ENCODE data around the gene IARS2.
"Not testable (repeated sequence)": the region's sequence is repeated elsewhere in the genome, so short reads cannot be mapped to it uniquely, and the experiment has no call there.

IARS2 gene

GRCh38 chr1:220151454-220151853 lies 57.5 kb downstream of the IARS2 start:
- no peak overlapping the region for H3K9ac ChIP-seq (ENCODE audit: low read length)
- H3K36me3 ChIP-seq (ENCODE audit: control insufficient read depth, low read depth, low read length) = peaks cover 54% of the 10 kb centered on the region
- no peaks in the 10 kb centered on the region for H3K27me3 ChIP-seq (ENCODE audit: control insufficient read depth, insufficient read depth, low read length)
- no peaks in the 10 kb centered on the region for H3K9me3 ChIP-seq (ENCODE audit: control insufficient read depth, low read depth, low read length)
- H3K27ac ChIP-seq (ENCODE audit: low read length) = no peak overlapping the region
- no peaks in the 10 kb centered on the region for H3K4me1 ChIP-seq (ENCODE audit: control insufficient read depth, low read depth, low read length)
- no peak overlapping the region for H3K4me3 ChIP-seq (ENCODE audit: low read length)

GRCh38 chr1:220153147-220153546 lies 59.2 kb downstream of the IARS2 start:
- H3K4me3 ChIP-seq (ENCODE audit: low read length) = no peak overlapping the region
- H3K9ac ChIP-seq (ENCODE audit: low read length) = no peak overlapping the region
- no peaks in the 10 kb centered on the region for H3K27me3 ChIP-seq (ENCODE audit: control insufficient read depth, insufficient read depth, low read length)
- H3K9me3 ChIP-seq (ENCODE audit: control insufficient read depth, low read depth, low read length) = no peaks in the 10 kb centered on the region
- no peak overlapping the region for H3K27ac ChIP-seq (ENCODE audit: low read length)
- H3K4me1 ChIP-seq (ENCODE audit: control insufficient read depth, low read depth, low read length) = no peaks in the 10 kb centered on the region
- H3K36me3 ChIP-seq (ENCODE audit: control insufficient read depth, low read depth, low read length) = peaks cover 64% of the 10 kb centered on the region

GRCh38 chr1:220156620-220157146 lies 62.8 kb downstream of the IARS2 start:
- H3K9me3 ChIP-seq (ENCODE audit: control insufficient read depth, low read depth, low read length) = no peaks in the 10 kb centered on the region
- no peaks in the 10 kb centered on the region for H3K4me1 ChIP-seq (ENCODE audit: control insufficient read depth, low read depth, low read length)
- H3K9ac ChIP-seq (ENCODE audit: low read length) = no peak overlapping the region
- peaks cover 59% of the 10 kb centered on the region for H3K36me3 ChIP-seq (ENCODE audit: control insufficient read depth, low read depth, low read length)
- no peaks in the 10 kb centered on the region for H3K27me3 ChIP-seq (ENCODE audit: control insufficient read depth, insufficient read depth, low read length)
- no peak overlapping the region for H3K27ac ChIP-seq (ENCODE audit: low read length)
- no peak overlapping the region for H3K4me3 ChIP-seq (ENCODE audit: low read length)

GRCh38 chr1:220157738-220158137 lies 63.8 kb downstream of the IARS2 start:
- no peak overlapping the region for H3K9ac ChIP-seq (ENCODE audit: low read length)
- no peak overlapping the region for H3K27ac ChIP-seq (ENCODE audit: low read length)
- no peaks in the 10 kb centered on the region for H3K4me1 ChIP-seq (ENCODE audit: control insufficient read depth, low read depth, low read length)
- no peaks in the 10 kb centered on the region for H3K27me3 ChIP-seq (ENCODE audit: control insufficient read depth, insufficient read depth, low read length)
- H3K9me3 ChIP-seq (ENCODE audit: control insufficient read depth, low read depth, low read length) = no peaks in the 10 kb centered on the region
- peaks cover 64% of the 10 kb centered on the region for H3K36me3 ChIP-seq (ENCODE audit: control insufficient read depth, low read depth, low read length)
- no peak overlapping the region for H3K4me3 ChIP-seq (ENCODE audit: low read length)

- peaks cover 60% of the 10 kb centered on the region for H3K36me3 ChIP-seq (ENCODE audit: control insufficient read depth, low read depth, low read length)
- not testable (repeated sequence) for H3K4me3 ChIP-seq (ENCODE audit: low read length); H3K27me3 ChIP-seq (ENCODE audit: control insufficient read depth, insufficient read depth, low read length); H3K27ac ChIP-seq (ENCODE audit: low read length); H3K9ac ChIP-seq (ENCODE audit: low read length); H3K4me1 ChIP-seq (ENCODE audit: control insufficient read depth, low read depth, low read length); H3K9me3 ChIP-seq (ENCODE audit: control insufficient read depth, low read depth, low read length)
Observed at GRCh38 chr1:220158530-220158929, 64.6 kb downstream of the IARS2 start.

- no peak overlapping the region for H3K4me3 ChIP-seq (ENCODE audit: low read length)
- H3K36me3 ChIP-seq (ENCODE audit: control insufficient read depth, low read depth, low read length) = peaks cover 56% of the 10 kb centered on the region
- H3K27me3 ChIP-seq (ENCODE audit: control insufficient read depth, insufficient read depth, low read length) = no peaks in the 10 kb centered on the region
- H3K27ac ChIP-seq (ENCODE audit: low read length) = no peak overlapping the region
- H3K4me1 ChIP-seq (ENCODE audit: control insufficient read depth, low read depth, low read length) = no peaks in the 10 kb centered on the region
- H3K9ac ChIP-seq (ENCODE audit: low read length) = no peak overlapping the region
- no peaks in the 10 kb centered on the region for H3K9me3 ChIP-seq (ENCODE audit: control insufficient read depth, low read depth, low read length)
Observed at GRCh38 chr1:220159041-220159440, 65.1 kb downstream of the IARS2 start.

- no peaks in the 10 kb centered on the region for H3K27me3 ChIP-seq (ENCODE audit: control insufficient read depth, insufficient read depth, low read length)
- peaks cover 56% of the 10 kb centered on the region for H3K36me3 ChIP-seq (ENCODE audit: control insufficient read depth, low read depth, low read length)
- no peaks in the 10 kb centered on the region for H3K9me3 ChIP-seq (ENCODE audit: control insufficient read depth, low read depth, low read length)
- no peak overlapping the region for H3K4me3 ChIP-seq (ENCODE audit: low read length)
- H3K27ac ChIP-seq (ENCODE audit: low read length) = no peak overlapping the region
- H3K9ac ChIP-seq (ENCODE audit: low read length) = no peak overlapping the region
- H3K4me1 ChIP-seq (ENCODE audit: control insufficient read depth, low read depth, low read length) = no peaks in the 10 kb centered on the region
Observed at GRCh38 chr1:220160027-220160426, 66.1 kb downstream of the IARS2 start.

GRCh38 chr1:220164116-220164515 lies 70.2 kb downstream of the IARS2 start:
- H3K27me3 ChIP-seq (ENCODE audit: control insufficient read depth, insufficient read depth, low read length) = no peaks in the 10 kb centered on the region
- H3K36me3 ChIP-seq (ENCODE audit: control insufficient read depth, low read depth, low read length) = peaks cover 54% of the 10 kb centered on the region
- H3K4me3 ChIP-seq (ENCODE audit: low read length) = no peak overlapping the region
- no peaks in the 10 kb centered on the region for H3K4me1 ChIP-seq (ENCODE audit: control insufficient read depth, low read depth, low read length)
- H3K9ac ChIP-seq (ENCODE audit: low read length) = no peak overlapping the region
- H3K9me3 ChIP-seq (ENCODE audit: control insufficient read depth, low read depth, low read length) = no peaks in the 10 kb centered on the region
- H3K27ac ChIP-seq (ENCODE audit: low read length) = no peak overlapping the region

- H3K36me3 ChIP-seq (ENCODE audit: control insufficient read depth, low read depth, low read length) = peaks cover 57% of the 10 kb centered on the region
Observed at GRCh38 chr1:220164517-220164916, 70.6 kb downstream of the IARS2 start.

GRCh38 chr1:220166853-220167252 lies 72.9 kb downstream of the IARS2 start:
- Histone ChIP-seq H3K4me3 (ENCODE audit: low read length) (no peak overlapping the region), H3K27me3 (ENCODE audit: control insufficient read depth, insufficient read depth, low read length) (no peaks in the 10 kb centered on the region), H3K36me3 (ENCODE audit: control insufficient read depth, low read depth, low read length) (peaks cover 65% of the 10 kb centered on the region), H3K9me3 (ENCODE audit: control insufficient read depth, low read depth, low read length) (no peaks in the 10 kb centered on the region), H3K9ac (ENCODE audit: low read length) (no peak overlapping the region), H3K27ac (ENCODE audit: low read length) (no peak overlapping the region), H3K4me1 (ENCODE audit: control insufficient read depth, low read depth, low read length) (no peaks in the 10 kb centered on the region)

More at GRCh38 chr1:220164517-220164916, 70.6 kb downstream of the IARS2 start:
- Histone ChIP-seq H3K4me1 (ENCODE audit: control insufficient read depth, low read depth, low read length) (no peaks in the 10 kb centered on the region), H3K9ac (ENCODE audit: low read length) (no peak overlapping the region), H3K27ac (ENCODE audit: low read length) (no peak overlapping the region), H3K9me3 (ENCODE audit: control insufficient read depth, low read depth, low read length) (no peaks in the 10 kb centered on the region), H3K4me3 (ENCODE audit: low read length) (no peak overlapping the region), H3K27me3 (ENCODE audit: control insufficient read depth, insufficient read depth, low read length) (no peaks in the 10 kb centered on the region)

GRCh38 chr1:220169887-220170286 lies 76.0 kb downstream of the IARS2 start:
- not testable (repeated sequence) for H3K4me3 ChIP-seq (ENCODE audit: low read length); H3K9me3 ChIP-seq (ENCODE audit: control insufficient read depth, low read depth, low read length); H3K27me3 ChIP-seq (ENCODE audit: control insufficient read depth, insufficient read depth, low read length); H3K27ac ChIP-seq (ENCODE audit: low read length); H3K9ac ChIP-seq (ENCODE audit: low read length); H3K4me1 ChIP-seq (ENCODE audit: control insufficient read depth, low read depth, low read length)
- peaks cover 58% of the 10 kb centered on the region for H3K36me3 ChIP-seq (ENCODE audit: control insufficient read depth, low read depth, low read length)

- Histone ChIP-seq H3K27ac (ENCODE audit: low read length) (no peak overlapping the region), H3K9ac (ENCODE audit: low read length) (no peak overlapping the region), H3K4me3 (ENCODE audit: low read length) (no peak overlapping the region), H3K4me1 (ENCODE audit: control insufficient read depth, low read depth, low read length) (no peaks in the 10 kb centered on the region), H3K9me3 (ENCODE audit: control insufficient read depth, low read depth, low read length) (no peaks in the 10 kb centered on the region), H3K27me3 (ENCODE audit: control insufficient read depth, insufficient read depth, low read length) (no peaks in the 10 kb centered on the region), H3K36me3 (ENCODE audit: control insufficient read depth, low read depth, low read length) (peaks cover 49% of the 10 kb centered on the region)
Observed at GRCh38 chr1:220170836-220171526, 77.0 kb downstream of the IARS2 start.

Measured in iPS-18a (cell line).